ENCODE results near the gene RALGPS2. TPM values are rescaled to one million over a fixed set of nuclear protein-coding genes. Genes with fewer than 3 reads are reported as not detected.

RALGPS2 gene
- total RNA-seq, 1 experiment from 2014 or later: 13.3 TPM

GRCh38 chr1:178772952-178773351 is 47.9 kb downstream of the RALGPS2 start:
- no peak overlapping the region for H3K27ac Mint-ChIP-seq (ENCODE audit: low read depth, unreplicated experiment)
- ChIA-PET CTCF (interaction anchor here (0.6 to 8.1 kb wide), 20 partner anchors 10 to 1875 kb away, joined by 3 to 220 read pairs (median 6); partner anchors contain the start of gene TOR3A), POLR2A (no interaction called here)
- no TSS peak for BruUV-seq (replicated peaks)
- intact Hi-C loops (cut with micrococcal nuclease): no loop called here
- TF ChIP-seq CTCF (IDR thresholded peaks at IDR 0.05; ENCODE audit: unreplicated experiment): no peak
- H3K9me3 Mint-ChIP-seq (ENCODE audit: unreplicated experiment): no peaks in the 10 kb centered on the region
- H3K4me1 Mint-ChIP-seq (ENCODE audit: insufficient read depth, unreplicated experiment): no peaks in the 10 kb centered on the region
- no peak overlapping the region for H3K4me3 Mint-ChIP-seq (ENCODE audit: unreplicated experiment)
- H3K27me3 Mint-ChIP-seq (ENCODE audit: insufficient read depth, unreplicated experiment): no peaks in the 10 kb centered on the region
- no peak for DNase-seq (ENCODE audit: unreplicated experiment)
- H3K36me3 Mint-ChIP-seq (ENCODE audit: insufficient read depth, unreplicated experiment): peaks cover 8% of the 10 kb centered on the region

DNA sequence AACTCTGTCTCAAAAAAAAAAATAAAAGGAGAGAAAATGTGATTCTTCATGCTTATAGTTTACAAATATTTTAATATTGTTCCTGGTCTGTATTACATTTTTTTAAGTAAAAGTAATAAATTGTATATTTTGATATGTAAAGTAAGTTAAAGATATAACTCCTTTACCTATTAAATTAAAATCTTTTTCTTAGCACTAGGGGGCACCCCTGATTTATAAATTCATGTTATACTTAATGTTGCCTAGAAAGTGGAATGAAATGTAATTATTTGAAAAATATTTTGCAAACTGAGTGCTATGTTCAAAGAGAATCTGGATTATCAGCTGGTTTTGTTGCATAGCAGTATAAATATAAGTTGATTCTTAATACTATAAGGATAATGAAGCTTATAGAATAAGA is 49.2 kb downstream of the RALGPS2 start:
- Mint-ChIP-seq H3K9me3 (ENCODE audit: unreplicated experiment) (no peaks in the 10 kb centered on the region), H3K4me3 (ENCODE audit: unreplicated experiment) (no peak overlapping the region), H3K36me3 (ENCODE audit: insufficient read depth, unreplicated experiment) (no peaks in the 10 kb centered on the region), H3K4me1 (ENCODE audit: insufficient read depth, unreplicated experiment) (no peaks in the 10 kb centered on the region), H3K27me3 (ENCODE audit: insufficient read depth, unreplicated experiment) (no peaks in the 10 kb centered on the region), H3K27ac (ENCODE audit: low read depth, unreplicated experiment) (no peak overlapping the region)
- peak; percentile 55 for TF ChIP-seq CTCF (IDR thresholded peaks at IDR 0.05; ENCODE audit: unreplicated experiment)
- ChIA-PET POLR2A (interaction anchor here (1.1 kb wide), 1 partner anchor 232 kb away, joined by 3 read pairs; no protein-coding TSS in a partner anchor), CTCF (interaction anchor here (0.5 to 8.1 kb wide), 49 partner anchors 9 to 1726 kb away, joined by 3 to 220 read pairs (median 4); partner anchors contain the start of gene TOR3A)
- intact Hi-C loops (cut with micrococcal nuclease): loop anchor here (1.0 to 2.0 kb wide), 4 partner anchors 228 to 595 kb away; no protein-coding TSS in a partner anchor
- peak; percentile 54 for DNase-seq (ENCODE audit: unreplicated experiment)
- no TSS peak for BruUV-seq (replicated peaks)

GRCh38 chr1:178776553-178776952 is 51.5 kb downstream of the RALGPS2 start:
- Mint-ChIP-seq H3K36me3 (ENCODE audit: insufficient read depth, unreplicated experiment) (no peaks in the 10 kb centered on the region), H3K4me1 (ENCODE audit: insufficient read depth, unreplicated experiment) (no peaks in the 10 kb centered on the region), H3K27ac (ENCODE audit: low read depth, unreplicated experiment) (no peak overlapping the region), H3K9me3 (ENCODE audit: unreplicated experiment) (no peaks in the 10 kb centered on the region), H3K4me3 (ENCODE audit: unreplicated experiment) (no peak overlapping the region), H3K27me3 (ENCODE audit: insufficient read depth, unreplicated experiment) (no peaks in the 10 kb centered on the region)
- DNase-seq (ENCODE audit: unreplicated experiment): no peak
- ChIA-PET POLR2A (interaction anchor here (0.6 to 0.7 kb wide), 3 partner anchors 21 to 502 kb away, joined by 3 to 5 read pairs (median 4); no protein-coding TSS in a partner anchor), CTCF (interaction anchor here (0.6 to 8.1 kb wide), 14 partner anchors 9 to 481 kb away, joined by 3 to 220 read pairs (median 4); no protein-coding TSS in a partner anchor)
- TF ChIP-seq CTCF (IDR thresholded peaks at IDR 0.05; ENCODE audit: unreplicated experiment): no peak
- intact Hi-C loops (cut with micrococcal nuclease): loop anchor here (5.0 kb wide), 1 partner anchor 416 kb away; no protein-coding TSS in a partner anchor
- BruUV-seq (replicated peaks): no TSS peak

GRCh38 chr1:178781533-178782330 is 56.7 kb downstream of the RALGPS2 start:
- Mint-ChIP-seq H3K4me1 (ENCODE audit: insufficient read depth, unreplicated experiment) (peaks cover 10% of the 10 kb centered on the region), H3K27me3 (ENCODE audit: insufficient read depth, unreplicated experiment) (no peaks in the 10 kb centered on the region), H3K4me3 (ENCODE audit: unreplicated experiment) (no peak overlapping the region), H3K9me3 (ENCODE audit: unreplicated experiment) (no peaks in the 10 kb centered on the region), H3K36me3 (ENCODE audit: insufficient read depth, unreplicated experiment) (no peaks in the 10 kb centered on the region), H3K27ac (ENCODE audit: low read depth, unreplicated experiment) (no peak overlapping the region)
- TF ChIP-seq CTCF (IDR thresholded peaks at IDR 0.05; ENCODE audit: unreplicated experiment): no peak
- ChIA-PET CTCF (interaction anchor here (0.6 to 7.3 kb wide), 9 partner anchors 8 to 471 kb away, joined by 3 to 93 read pairs (median 4); no protein-coding TSS in a partner anchor), POLR2A (interaction anchor here (0.8 to 1.7 kb wide), 2 partner anchors 242 to 245 kb away, joined by 3 to 5 read pairs; no protein-coding TSS in a partner anchor)
- no peak for DNase-seq (ENCODE audit: unreplicated experiment)
- intact Hi-C loops (cut with micrococcal nuclease): no loop called here
- BruUV-seq (replicated peaks): no TSS peak

Data from MCF 10A (cell line).